ENCODE data around the gene ZDHHC14. TPM values are rescaled to one million over a fixed set of nuclear protein-coding genes. Genes with fewer than 3 reads are reported as not detected.

The ZDHHC14 gene
- total RNA-seq, 3 donors from 2014 or later: 4.8 to 9.8 (median 8.5) TPM

- Histone ChIP-seq H3K4me1 (no peaks in the 10 kb centered on the region), H3K4me3 (no peak overlapping the region), H3K9me3 (no peaks in the 10 kb centered on the region), H3K27ac (no peak overlapping the region), H3K36me3 (no peaks in the 10 kb centered on the region), H3K27me3 (no peaks in the 10 kb centered on the region)
- no peak for DNase-seq (ENCODE audit: low spot score in 2 of 2)
- intact Hi-C loops (cut with DNase I; ENCODE audit: low total_unique reads): no loop called here
- TF ChIP-seq POLR2A (IDR thresholded peaks at IDR 0.05) (no peak), POLR2AphosphoS5 (IDR thresholded peaks at IDR 0.05) (no peak), CTCF (IDR thresholded peaks at IDR 0.05) (no peak)
Observed at GRCh38 chr6:157493173-157493572, 112.2 kb downstream of the ZDHHC14 start.

GRCh38 chr6:157493576-157493975, 112.6 kb downstream of the ZDHHC14 start:
- intact Hi-C loops (cut with DNase I; ENCODE audit: low total_unique reads): no loop called here
- no peaks in the 10 kb centered on the region for H3K9me3 ChIP-seq
- no peaks in the 10 kb centered on the region for H3K4me1 ChIP-seq
- H3K27me3 ChIP-seq: no peaks in the 10 kb centered on the region
- no peak overlapping the region for H3K4me3 ChIP-seq
- H3K36me3 ChIP-seq: no peaks in the 10 kb centered on the region
- no peak for TF ChIP-seq POLR2A (IDR thresholded peaks at IDR 0.05)
- TF ChIP-seq CTCF (IDR thresholded peaks at IDR 0.05): no peak
- no peak for TF ChIP-seq POLR2AphosphoS5 (IDR thresholded peaks at IDR 0.05)
- no peak overlapping the region for H3K27ac ChIP-seq
- no peak for DNase-seq (ENCODE audit: low spot score in 2 of 2)

GRCh38 chr6:157494132-157494710, 113.2 kb downstream of the ZDHHC14 start:
- intact Hi-C loops (cut with DNase I; ENCODE audit: low total_unique reads): no loop called here
- no peaks in the 10 kb centered on the region for H3K9me3 ChIP-seq
- H3K36me3 ChIP-seq: no peaks in the 10 kb centered on the region
- no peaks in the 10 kb centered on the region for H3K27me3 ChIP-seq
- no peak for DNase-seq (ENCODE audit: low spot score in 2 of 2)
- no peak overlapping the region for H3K27ac ChIP-seq
- TF ChIP-seq CTCF (IDR thresholded peaks at IDR 0.05) (no peak), POLR2AphosphoS5 (IDR thresholded peaks at IDR 0.05) (no peak), POLR2A (IDR thresholded peaks at IDR 0.05) (no peak)
- no peak overlapping the region for H3K4me3 ChIP-seq
- H3K4me1 ChIP-seq: no peaks in the 10 kb centered on the region

- H3K4me3 ChIP-seq: no peak overlapping the region
- no peaks in the 10 kb centered on the region for H3K36me3 ChIP-seq
- DNase-seq (ENCODE audit: low spot score in 2 of 2): no peak
- no peak overlapping the region for H3K27ac ChIP-seq
- H3K9me3 ChIP-seq: no peaks in the 10 kb centered on the region
- H3K4me1 ChIP-seq: no peaks in the 10 kb centered on the region
- intact Hi-C loops (cut with DNase I; ENCODE audit: low total_unique reads): no loop called here
- H3K27me3 ChIP-seq: no peaks in the 10 kb centered on the region
- TF ChIP-seq POLR2A (IDR thresholded peaks at IDR 0.05): no peak
- TF ChIP-seq CTCF (IDR thresholded peaks at IDR 0.05): no peak
- no peak for TF ChIP-seq POLR2AphosphoS5 (IDR thresholded peaks at IDR 0.05)
Observed at GRCh38 chr6:157496534-157497095, 115.6 kb downstream of the ZDHHC14 start.

- TF ChIP-seq POLR2AphosphoS5 (IDR thresholded peaks at IDR 0.05) (no peak), POLR2A (IDR thresholded peaks at IDR 0.05) (no peak), CTCF (IDR thresholded peaks at IDR 0.05) (no peak)
- DNase-seq (ENCODE audit: low spot score in 2 of 2): no peak
- Histone ChIP-seq H3K4me3 (no peak overlapping the region), H3K9me3 (no peaks in the 10 kb centered on the region), H3K27ac (no peak overlapping the region), H3K4me1 (no peaks in the 10 kb centered on the region), H3K36me3 (no peaks in the 10 kb centered on the region), H3K27me3 (no peaks in the 10 kb centered on the region)
- intact Hi-C loops (cut with DNase I; ENCODE audit: low total_unique reads): no loop called here
Observed at GRCh38 chr6:157497579-157497978, 116.6 kb downstream of the ZDHHC14 start.
